ENCODE measurements around the gene AKR1D1.
"Not testable (repeated sequence)": the region's sequence is repeated elsewhere in the genome, so short reads cannot be mapped to it uniquely, and the experiment has no call there.

The AKR1D1 gene

DNA sequence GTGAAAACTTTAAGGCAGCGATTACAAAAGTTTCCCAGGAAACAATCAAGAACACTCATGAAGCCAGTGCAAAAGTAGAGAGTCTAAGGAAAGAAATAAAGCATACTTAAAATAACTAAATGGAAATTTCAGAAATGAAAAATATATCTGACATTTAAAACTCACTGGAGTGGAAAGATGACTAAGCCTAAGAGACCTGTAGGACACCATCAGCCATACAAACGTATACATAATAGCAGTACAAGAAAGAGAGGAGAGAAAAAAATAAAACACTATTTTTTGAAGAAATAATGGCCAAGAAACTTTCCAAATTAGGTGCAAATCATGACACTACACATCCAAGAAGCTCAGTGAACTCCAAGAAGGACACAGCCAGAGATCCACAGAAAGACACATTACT lies 5.4 kb upstream of the AKR1D1 start:
- H3K4me3 ChIP-seq (ENCODE audit: low read depth, low read length): no peak overlapping the region
- in situ Hi-C loops (cut with HindIII; ENCODE audit: low sequenced_read_pairs): no loop called here
- no peak for TF ChIP-seq CTCF (IDR thresholded peaks at IDR 0.05; ENCODE audit: low read depth, low read length)
- DNase-seq (ENCODE audit: low read depth, low spot score): no peak

DNA sequence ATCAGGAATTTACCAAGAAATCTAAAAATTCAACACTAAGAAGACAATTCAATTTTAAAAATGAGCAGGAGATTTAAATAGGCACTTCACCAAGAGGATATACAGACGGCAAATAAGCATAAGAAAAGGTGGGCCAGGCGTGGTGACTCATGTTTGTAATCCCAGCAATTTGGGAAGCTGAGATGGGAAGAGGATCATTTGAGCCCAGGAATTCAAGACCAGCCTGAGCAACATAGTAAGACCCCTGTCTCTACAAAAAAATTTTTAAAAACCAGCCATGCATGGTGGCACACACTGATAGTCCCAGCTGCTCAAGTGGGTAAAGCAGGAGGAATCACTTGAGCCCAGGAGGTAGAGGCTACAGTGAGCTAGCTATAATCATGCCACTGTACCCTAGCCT lies 3.5 kb upstream of the AKR1D1 start:
- in situ Hi-C loops (cut with HindIII; ENCODE audit: low sequenced_read_pairs): no loop called here
- TF ChIP-seq CTCF (IDR thresholded peaks at IDR 0.05; ENCODE audit: low read depth, low read length): no peak
- DNase-seq (ENCODE audit: low read depth, low spot score): no peak
- no peak overlapping the region for H3K4me3 ChIP-seq (ENCODE audit: low read depth, low read length)

GRCh38 chr7:138074121-138074520 lies 2.1 kb upstream of the AKR1D1 start:
- DNase-seq (ENCODE audit: low read depth, low spot score): no peak
- in situ Hi-C loops (cut with HindIII; ENCODE audit: low sequenced_read_pairs): no loop called here
- TF ChIP-seq CTCF (IDR thresholded peaks at IDR 0.05; ENCODE audit: low read depth, low read length): no peak
- H3K4me3 ChIP-seq (ENCODE audit: low read depth, low read length): no peak overlapping the region

DNA sequence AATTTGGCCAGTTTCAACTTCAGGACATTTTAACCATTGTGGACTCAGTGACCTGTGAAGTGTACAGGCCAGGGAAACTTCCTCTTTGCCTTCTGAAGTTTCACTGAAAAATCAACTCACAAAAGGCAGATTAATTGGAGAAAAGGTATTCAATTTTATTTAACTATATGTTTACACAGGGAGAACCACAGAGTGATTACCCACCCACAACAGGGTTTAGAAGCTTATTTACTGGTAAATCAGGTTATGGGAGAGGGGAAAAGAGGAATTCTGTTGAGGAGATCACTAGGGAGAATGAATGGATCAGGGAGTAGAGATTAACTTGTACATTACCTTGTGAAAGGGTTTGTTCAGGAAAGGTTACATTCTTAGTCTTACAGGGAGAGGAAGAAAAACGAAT lies 1.7 kb upstream of the AKR1D1 start:
- DNase-seq (ENCODE audit: low read depth, low spot score): no peak
- no peak overlapping the region for H3K4me3 ChIP-seq (ENCODE audit: low read depth, low read length)
- in situ Hi-C loops (cut with HindIII; ENCODE audit: low sequenced_read_pairs): no loop called here
- no peak for TF ChIP-seq CTCF (IDR thresholded peaks at IDR 0.05; ENCODE audit: low read depth, low read length)

- no peak for TF ChIP-seq CTCF (IDR thresholded peaks at IDR 0.05; ENCODE audit: low read depth, low read length)
- no peak overlapping the region for H3K4me3 ChIP-seq (ENCODE audit: low read depth, low read length)
- in situ Hi-C loops (cut with HindIII; ENCODE audit: low sequenced_read_pairs): no loop called here
Observed at GRCh38 chr7:138075350-138075749, 909 bp upstream of the AKR1D1 start.

GRCh38 chr7:138075786-138076185 lies 473 bp upstream of the AKR1D1 start:
- H3K4me3 ChIP-seq (ENCODE audit: low read depth, low read length); in situ Hi-C loops (cut with HindIII; ENCODE audit: low sequenced_read_pairs); DNase-seq (ENCODE audit: low read depth, low spot score): not testable (repeated sequence)

More at GRCh38 chr7:138075350-138075749, 909 bp upstream of the AKR1D1 start:
- no peak for DNase-seq (ENCODE audit: low read depth, low spot score)

GRCh38 chr7:138077809-138078208 lies 1.6 kb downstream of the AKR1D1 start:
- no peak for DNase-seq (ENCODE audit: low read depth, low spot score)
- in situ Hi-C loops (cut with HindIII; ENCODE audit: low sequenced_read_pairs): no loop called here
- no peak overlapping the region for H3K4me3 ChIP-seq (ENCODE audit: low read depth, low read length)
- TF ChIP-seq CTCF (IDR thresholded peaks at IDR 0.05; ENCODE audit: low read depth, low read length): no peak

Measured in astrocyte of the spinal cord (primary cell).